Type B pancreatic cell (in vitro differentiated cells): ENCODE results near the gene HSD11B1L. TPM values are rescaled to one million over a fixed set of nuclear protein-coding genes. Genes with fewer than 3 reads are reported as not detected.
A peak's percentile ranks its signal among the peaks of the same experiment; 100 is the strongest.

Experiments
- DNase-seq: peaks from one replicate; pipeline ENCODE4 v3.0.0; 2021; ENCODE audit warnings: mixed read lengths; ENCODE audit not compliant: unreplicated experiment; ENCODE audit errors: extremely low spot score
- H3K27ac Mint-ChIP-seq: 2 replicates; pipeline ENCODE4 v1.8.0; 2021; ENCODE audit warnings: mild to moderate bottlenecking, mixed read lengths
- H3K27me3 Mint-ChIP-seq: 2 replicates; pipeline ENCODE4 v1.8.0; 2021; ENCODE audit warnings: mixed read lengths
- H3K36me3 Mint-ChIP-seq: 2 replicates; pipeline ENCODE4 v1.8.0; 2021; ENCODE audit warnings: mixed read lengths
- H3K4me1 Mint-ChIP-seq: one replicate; pipeline ENCODE4 v1.8.0; 2021; ENCODE audit warnings: mixed read lengths; ENCODE audit not compliant: unreplicated experiment
- H3K4me3 Mint-ChIP-seq: 2 replicates; pipeline ENCODE4 v1.8.0; 2021; ENCODE audit warnings: mild to moderate bottlenecking, mixed read lengths
- H3K9me3 Mint-ChIP-seq: 2 replicates; pipeline ENCODE4 v1.8.0; 2021; ENCODE audit warnings: mixed read lengths
- CTCF ChIP-seq: fragments of 200-600 bp; sonication (generic); conservative IDR thresholded peaks from 2 replicates; pipeline ENCODE4 v1.5.0; 2021; ENCODE audit warnings: antibody characterized with exemption, mild to moderate bottlenecking
- total RNA-seq: library from RNA; stranded (reverse); gene quantifications from 2 replicates; pipeline ENCODE4 v1.2.1, GENCODE V29; 2021; ENCODE audit warnings: low replicate concordance

The HSD11B1L gene
- total RNA-seq, 1 donor from 2014 or later, result 11.0 TPM

- DNase-seq, result no peak
- Mint-ChIP-seq H3K27ac (no peak overlapping the region), H3K4me3 (no peak overlapping the region)
Measured at GRCh38 chr19:5637971-5638370, 42.9 kb upstream of the HSD11B1L start.

GRCh38 chr19:5641171-5641570, 39.7 kb upstream of the HSD11B1L start:
- no peak for DNase-seq
- H3K4me1 Mint-ChIP-seq, result peaks cover 4% of the 10 kb centered on the region
- no peak for TF ChIP-seq CTCF
- H3K27me3 Mint-ChIP-seq, result no peaks in the 10 kb centered on the region
- H3K27ac Mint-ChIP-seq, result peak overlapping the region; percentile 22
- H3K36me3 Mint-ChIP-seq, result peaks cover 18% of the 10 kb centered on the region
- H3K4me3 Mint-ChIP-seq, result no peak overlapping the region
- H3K9me3 Mint-ChIP-seq, result no peaks in the 10 kb centered on the region

More at GRCh38 chr19:5637971-5638370, 42.9 kb upstream of the HSD11B1L start:
- Mint-ChIP-seq H3K9me3 (no peaks in the 10 kb centered on the region), H3K27me3 (no peaks in the 10 kb centered on the region), H3K4me1 (peaks cover 4% of the 10 kb centered on the region), H3K36me3 (peaks cover 16% of the 10 kb centered on the region)
- TF ChIP-seq CTCF, result no peak

- H3K9me3 Mint-ChIP-seq, result no peaks in the 10 kb centered on the region
- peaks cover 4% of the 10 kb centered on the region for H3K4me1 Mint-ChIP-seq
- no peaks in the 10 kb centered on the region for H3K27me3 Mint-ChIP-seq
- H3K36me3 Mint-ChIP-seq, result peaks cover 28% of the 10 kb centered on the region
- no peak for TF ChIP-seq CTCF
- no peak for DNase-seq
- H3K4me3 Mint-ChIP-seq, result no peak overlapping the region
- no peak overlapping the region for H3K27ac Mint-ChIP-seq
Measured at GRCh38 chr19:5642204-5642603, 38.6 kb upstream of the HSD11B1L start.

- no peak overlapping the region for H3K27ac Mint-ChIP-seq
- no peaks in the 10 kb centered on the region for H3K27me3 Mint-ChIP-seq
- no peaks in the 10 kb centered on the region for H3K9me3 Mint-ChIP-seq
- H3K4me3 Mint-ChIP-seq, result no peak overlapping the region
- H3K36me3 Mint-ChIP-seq, result peaks cover 30% of the 10 kb centered on the region
- TF ChIP-seq CTCF, result no peak
- peaks cover 4% of the 10 kb centered on the region for H3K4me1 Mint-ChIP-seq
- no peak for DNase-seq
Measured at GRCh38 chr19:5643060-5643459, 37.8 kb upstream of the HSD11B1L start.

- no peak for DNase-seq
- peaks cover 4% of the 10 kb centered on the region for H3K4me1 Mint-ChIP-seq
- H3K36me3 Mint-ChIP-seq, result peaks cover 30% of the 10 kb centered on the region
- no peak overlapping the region for H3K4me3 Mint-ChIP-seq
- H3K27ac Mint-ChIP-seq, result no peak overlapping the region
- no peak for TF ChIP-seq CTCF
- H3K9me3 Mint-ChIP-seq, result no peaks in the 10 kb centered on the region
- no peaks in the 10 kb centered on the region for H3K27me3 Mint-ChIP-seq
Measured at GRCh38 chr19:5644037-5644436, 36.8 kb upstream of the HSD11B1L start.

GRCh38 chr19:5645409-5645808, 35.4 kb upstream of the HSD11B1L start:
- peaks cover 33% of the 10 kb centered on the region for H3K36me3 Mint-ChIP-seq
- H3K4me3 Mint-ChIP-seq, result no peak overlapping the region
- no peaks in the 10 kb centered on the region for H3K9me3 Mint-ChIP-seq
- H3K27me3 Mint-ChIP-seq, result no peaks in the 10 kb centered on the region
- no peak for TF ChIP-seq CTCF
- peaks cover 4% of the 10 kb centered on the region for H3K4me1 Mint-ChIP-seq
- H3K27ac Mint-ChIP-seq, result no peak overlapping the region
- no peak for DNase-seq
